GM18861 (cell line): Measurements from ENCODE around the gene LSAMP.

Experiments used
- ATAC-seq: cut with Tn5 transposase; IDR thresholded peaks from one replicate; pipeline ENCODE4 v1.9.1; 2021; ENCODE audit not compliant: unreplicated experiment

LSAMP gene

DNA sequence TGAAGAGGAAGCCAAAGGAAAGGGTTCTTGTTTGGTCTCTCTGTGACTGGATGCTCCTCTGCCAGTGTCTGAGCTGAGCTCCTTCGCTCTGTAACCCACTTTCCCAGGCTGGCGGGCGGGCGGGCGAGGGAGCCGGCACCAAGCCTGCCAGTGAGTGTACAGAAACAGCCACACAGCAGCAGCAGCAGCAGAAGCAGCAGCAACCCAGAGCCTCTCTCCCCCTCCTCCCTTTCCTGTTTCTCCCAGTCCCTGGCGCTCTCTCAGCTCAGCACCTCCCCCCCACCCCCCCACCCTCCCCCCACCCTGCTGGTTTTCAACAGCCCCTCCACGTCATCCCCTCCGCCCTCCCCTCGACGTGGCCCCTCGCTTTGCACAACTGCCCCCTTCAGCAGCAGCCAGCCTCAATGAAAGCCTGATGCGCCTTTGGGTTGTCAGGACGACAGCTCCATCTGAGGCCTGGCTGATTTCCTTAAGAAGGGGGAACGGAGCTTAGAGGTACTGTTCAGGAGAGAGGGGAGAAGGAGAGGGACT is at the start of gene LSAMP:
LSAMP (minus strand) TSS at position 177 of the 531 bp plus-strand sequence.
- no peak for ATAC-seq

DNA sequence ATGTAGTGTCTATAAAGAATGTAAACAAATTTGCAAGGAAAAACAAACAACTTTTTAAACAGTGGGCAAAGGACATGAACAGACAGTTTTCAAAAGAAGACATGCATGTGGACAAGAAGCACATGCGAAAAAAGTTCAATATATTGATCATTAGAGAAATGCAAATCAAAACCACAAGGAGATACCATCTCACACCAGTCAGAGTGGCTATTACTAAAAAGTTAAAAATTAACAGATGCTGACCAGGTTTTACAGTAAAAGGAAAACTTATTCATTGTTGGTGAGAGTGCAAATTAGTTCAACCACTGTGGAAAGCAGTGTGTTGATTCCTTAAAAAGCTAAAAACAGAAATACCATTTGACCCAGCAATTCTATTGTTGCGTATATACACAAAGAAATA is 47.1 kb upstream of the LSAMP start:
- ATAC-seq, result peak; percentile 74

DNA sequence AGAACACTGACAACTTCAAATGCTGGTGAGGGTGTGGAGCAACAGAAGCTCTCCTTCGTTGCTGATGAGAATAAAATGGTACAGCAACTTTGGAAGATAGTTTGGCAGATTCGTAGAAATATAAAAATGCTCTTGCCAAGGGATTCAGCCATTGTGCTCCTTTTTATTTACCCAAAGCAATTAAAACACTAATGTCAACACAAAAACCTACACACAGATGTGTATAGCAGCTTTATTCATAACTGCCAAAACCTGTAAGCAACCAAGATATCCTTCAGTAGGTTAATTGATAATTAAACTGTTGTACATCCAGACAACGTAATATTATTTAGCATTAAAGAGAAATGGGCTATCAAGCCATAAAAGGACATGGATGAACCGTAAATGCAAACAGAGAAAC is 37.8 kb upstream of the LSAMP start:
- ATAC-seq, result no peak

DNA sequence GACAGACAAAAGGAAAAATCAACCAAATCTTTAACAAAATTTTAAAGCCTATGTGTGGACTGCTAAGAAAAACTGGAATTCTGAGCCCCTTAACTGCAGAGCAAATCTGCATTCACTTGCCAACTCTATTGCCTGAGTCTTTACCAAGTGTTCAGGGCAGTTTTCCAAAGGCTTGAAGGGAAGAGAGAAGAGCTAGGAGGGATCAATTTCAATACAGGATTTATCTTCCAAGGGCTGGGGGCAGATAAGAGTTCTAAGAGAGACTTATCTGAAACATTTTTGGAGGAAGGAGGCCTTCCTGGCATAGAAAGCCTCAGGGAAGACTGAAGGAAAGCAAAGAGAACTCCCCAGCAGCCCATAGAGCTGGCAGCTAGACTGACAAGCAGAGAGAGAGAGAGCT is 31.4 kb upstream of the LSAMP start:
- ATAC-seq, result no peak

DNA sequence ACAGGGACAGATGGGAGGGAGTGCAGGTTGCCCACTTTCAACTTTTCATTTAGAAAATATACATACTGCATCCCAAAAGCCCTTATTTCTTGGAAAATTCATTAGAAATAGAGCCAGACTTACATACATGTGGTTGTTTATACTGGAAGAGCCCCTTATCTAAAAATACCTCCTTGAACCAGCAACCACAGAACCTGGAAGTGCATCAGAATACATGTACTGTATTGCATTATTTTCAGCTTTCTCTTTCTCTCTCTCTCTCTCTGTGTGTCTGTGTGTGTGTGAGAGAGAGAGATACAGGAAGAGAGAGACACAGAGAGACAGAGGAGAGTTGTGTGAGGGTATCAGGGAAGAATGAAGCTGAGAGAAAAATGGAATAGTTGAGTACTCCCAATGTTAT is 29.5 kb upstream of the LSAMP start:
- ATAC-seq, result no peak

DNA sequence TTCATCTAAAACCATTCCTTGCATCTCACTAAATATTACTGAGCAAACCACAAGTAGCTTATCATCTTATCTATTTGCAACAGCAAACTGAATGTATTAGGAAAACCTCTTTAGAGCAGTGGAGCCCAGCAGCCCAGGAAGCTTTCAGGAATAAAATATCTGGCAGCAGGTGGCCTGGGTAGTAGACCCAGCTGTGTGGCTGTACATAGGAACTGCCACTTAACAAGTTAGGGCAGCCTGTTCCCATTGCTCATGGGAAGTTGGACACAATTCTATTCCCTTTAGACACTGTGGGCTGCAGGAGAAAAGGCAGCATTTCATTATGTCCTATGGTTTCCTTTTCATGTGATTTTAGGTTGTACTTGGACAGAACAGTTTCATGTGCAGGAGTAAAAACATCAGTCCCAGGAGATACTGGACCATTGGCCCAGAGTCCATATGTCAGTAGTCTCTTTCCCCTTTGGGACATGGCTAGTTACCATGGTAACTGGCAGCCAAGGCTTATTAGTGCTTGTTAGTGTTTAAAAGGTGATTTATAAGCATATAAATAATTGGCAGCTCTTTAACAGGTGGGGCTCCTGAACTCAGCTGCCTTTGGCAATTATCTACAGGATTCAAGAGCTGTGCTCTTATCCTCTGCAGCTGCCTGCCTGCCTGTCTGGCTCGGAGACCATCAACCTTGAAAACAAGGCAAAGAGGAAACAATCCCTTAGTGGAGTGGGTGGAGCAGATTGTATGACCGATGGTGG is 28.9 kb upstream of the LSAMP start:
- no peak for ATAC-seq

DNA sequence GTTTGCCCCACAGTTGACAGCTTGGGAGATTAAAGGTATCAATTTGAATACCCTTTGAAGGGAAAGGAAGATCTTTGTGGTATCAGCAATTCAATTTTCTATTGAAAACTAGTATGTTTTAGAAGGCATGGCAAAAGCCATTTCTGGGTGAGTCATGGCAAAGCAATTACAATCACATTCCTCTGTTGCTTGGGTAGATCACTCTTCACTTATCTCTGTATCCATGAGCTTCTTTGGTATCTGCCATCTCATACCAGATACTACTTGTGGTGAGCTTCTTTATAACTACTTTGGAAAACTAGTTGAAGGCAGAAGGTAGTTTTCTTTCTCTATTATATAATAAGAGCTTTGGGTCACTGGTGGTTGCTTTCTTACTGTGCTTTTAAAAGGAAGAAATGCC is 28.3 kb upstream of the LSAMP start:
- no peak for ATAC-seq

DNA sequence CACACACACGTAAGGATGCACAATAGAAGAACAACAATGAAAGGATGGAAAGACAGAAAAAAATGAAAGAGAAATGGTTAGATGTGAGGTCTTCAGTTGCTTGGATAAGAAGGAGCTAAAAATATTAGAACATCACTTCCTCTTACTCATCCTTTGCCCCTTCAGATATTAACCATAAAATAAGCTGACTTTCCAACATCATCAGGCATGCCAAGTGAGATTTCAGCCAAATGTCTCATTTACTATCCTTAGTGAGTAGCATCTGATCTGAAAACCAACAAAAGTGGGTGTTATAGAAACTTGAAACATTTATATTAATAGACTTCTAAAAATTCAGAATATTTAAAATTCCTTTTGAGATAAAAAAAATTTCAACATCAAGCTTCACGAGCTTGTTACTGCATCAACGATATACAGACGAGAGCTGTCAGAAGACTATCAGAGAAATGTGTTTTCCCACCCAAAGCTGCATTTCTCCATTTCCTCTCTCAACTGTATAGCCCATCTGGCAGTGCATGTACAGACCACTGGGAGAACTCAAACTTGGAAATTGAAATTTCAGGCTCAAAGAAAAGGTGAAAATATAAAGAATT is 25.4 kb upstream of the LSAMP start:
- ATAC-seq, result no peak

DNA sequence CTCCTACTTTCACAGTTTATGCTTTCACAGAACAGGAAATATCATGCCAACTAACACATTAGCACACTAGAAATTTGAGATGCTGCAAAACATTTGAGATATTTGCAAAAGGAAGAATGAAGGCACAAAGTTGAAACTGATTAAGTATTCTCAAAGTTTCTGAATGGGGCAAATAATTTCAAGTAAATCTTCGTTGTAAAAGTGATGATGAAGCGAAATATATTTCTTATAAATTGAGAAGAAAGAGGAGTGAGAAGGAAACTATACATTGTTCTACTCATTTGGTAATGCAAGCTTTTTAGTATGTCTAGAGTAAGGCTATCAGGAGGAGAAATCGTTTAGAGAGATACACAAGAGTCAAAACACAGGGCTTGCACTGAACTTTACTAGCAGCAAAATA is 24.3 kb upstream of the LSAMP start:
- no peak for ATAC-seq

DNA sequence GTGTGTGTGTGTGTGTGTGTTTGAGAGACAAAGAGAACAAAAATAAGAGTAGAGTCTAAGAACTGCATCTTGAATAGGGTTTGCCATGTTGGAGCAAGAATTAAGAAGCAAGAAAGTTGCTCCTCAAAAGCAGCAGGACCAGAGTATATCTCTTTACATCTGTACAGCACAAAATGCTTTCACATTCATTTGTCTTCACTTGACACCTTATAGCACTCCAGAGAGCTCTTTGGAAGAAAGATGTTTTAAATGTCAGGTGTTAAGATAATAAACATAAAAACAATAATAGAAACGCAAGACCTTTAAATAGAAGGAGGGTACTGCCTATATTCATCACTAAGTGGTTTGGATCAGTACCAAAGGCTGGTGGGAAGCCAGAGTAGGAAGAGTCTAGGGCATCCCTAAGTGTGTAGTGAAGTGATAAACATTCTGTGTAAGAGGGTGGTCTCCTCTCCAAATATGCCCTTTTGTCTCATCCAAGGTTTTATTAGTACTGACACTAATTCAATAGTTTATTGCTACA is 19.1 kb upstream of the LSAMP start:
- no peak for ATAC-seq

DNA sequence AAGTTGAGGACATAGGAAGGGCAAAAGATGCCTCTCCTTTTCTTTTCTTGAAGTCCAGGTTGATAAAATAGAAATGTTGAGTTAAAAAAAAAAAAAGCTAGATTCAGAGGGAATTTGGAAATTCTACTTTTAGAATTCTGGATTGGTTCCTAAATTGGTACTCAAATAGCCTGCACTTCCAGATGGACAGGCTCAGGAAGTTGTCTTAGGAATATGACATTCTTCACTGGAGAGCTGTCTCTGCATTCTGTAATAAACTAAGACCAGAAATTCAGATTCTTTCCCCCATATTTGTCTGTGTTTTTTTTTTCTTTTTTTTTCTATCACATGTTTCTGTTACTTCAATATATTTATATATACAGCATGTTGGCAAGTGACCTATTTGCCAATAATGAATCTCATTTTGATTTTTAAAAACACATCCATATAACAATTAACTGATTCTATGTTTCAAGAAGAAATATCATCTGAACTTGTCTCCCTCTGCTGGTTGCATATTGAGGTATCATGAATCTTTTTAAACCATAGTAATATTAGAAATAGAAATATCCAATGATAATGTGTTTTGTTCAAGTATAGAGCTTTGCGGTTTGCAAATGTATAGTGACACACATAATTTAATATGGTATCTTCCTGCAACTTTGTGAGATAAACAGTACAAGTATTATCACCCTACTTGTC is 8.5 kb upstream of the LSAMP start:
- ATAC-seq, result no peak

DNA sequence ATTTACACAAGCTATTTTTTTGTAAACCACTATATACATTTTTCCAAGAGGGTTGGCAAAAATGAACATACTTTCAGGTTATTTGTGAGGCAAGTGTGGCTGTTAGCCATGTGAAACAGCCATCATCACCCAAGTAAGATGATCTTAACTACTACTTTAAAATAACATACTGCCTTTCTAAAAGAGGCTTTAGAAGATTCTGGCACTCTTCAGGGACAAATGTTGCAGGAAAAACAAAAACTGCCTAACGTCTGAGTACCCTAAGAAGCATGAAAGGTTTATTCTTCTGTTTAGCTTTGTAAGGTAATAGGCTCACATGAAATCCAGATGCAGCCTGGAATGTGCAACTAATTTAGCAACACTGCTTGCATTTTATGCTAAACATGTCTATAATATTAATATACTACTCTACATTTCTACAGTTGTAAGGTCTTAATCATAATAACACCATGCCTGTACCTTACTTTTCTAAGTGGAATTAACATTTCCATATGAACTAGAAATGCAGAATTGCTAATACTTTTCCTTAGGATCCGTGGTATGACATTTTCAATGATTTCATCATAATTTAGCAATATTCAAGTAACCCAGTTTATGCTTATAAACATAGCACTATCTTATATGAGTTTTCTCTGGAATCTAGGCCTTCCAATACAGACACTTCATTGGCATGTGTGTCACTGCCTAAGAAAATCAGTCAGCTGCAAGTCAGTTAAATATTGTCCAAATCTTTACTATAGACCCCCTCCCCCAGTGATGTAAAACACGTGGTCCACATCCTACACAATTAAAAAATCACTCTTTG is 4.5 kb upstream of the LSAMP start:
- ATAC-seq, result no peak

DNA sequence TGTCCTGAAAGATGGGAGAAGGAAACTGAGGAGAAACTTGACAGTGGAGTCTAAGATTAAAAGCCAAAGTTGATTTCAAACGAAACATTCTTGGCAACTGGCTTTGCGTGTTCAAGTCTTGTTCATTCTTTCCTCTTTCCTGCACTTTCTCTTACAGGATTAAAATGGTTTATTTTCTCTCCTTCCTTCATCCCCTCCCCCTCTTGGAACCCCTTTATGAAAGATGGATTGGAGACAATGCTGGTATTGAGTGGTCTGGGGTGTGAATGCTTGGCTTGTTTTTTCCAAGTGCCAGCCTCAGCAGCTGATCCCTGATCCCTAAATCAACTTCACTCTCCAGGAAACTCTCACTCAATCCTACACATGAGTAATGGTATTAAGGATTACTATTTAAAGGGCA is 703 bp upstream of the LSAMP start:
- no peak for ATAC-seq

DNA sequence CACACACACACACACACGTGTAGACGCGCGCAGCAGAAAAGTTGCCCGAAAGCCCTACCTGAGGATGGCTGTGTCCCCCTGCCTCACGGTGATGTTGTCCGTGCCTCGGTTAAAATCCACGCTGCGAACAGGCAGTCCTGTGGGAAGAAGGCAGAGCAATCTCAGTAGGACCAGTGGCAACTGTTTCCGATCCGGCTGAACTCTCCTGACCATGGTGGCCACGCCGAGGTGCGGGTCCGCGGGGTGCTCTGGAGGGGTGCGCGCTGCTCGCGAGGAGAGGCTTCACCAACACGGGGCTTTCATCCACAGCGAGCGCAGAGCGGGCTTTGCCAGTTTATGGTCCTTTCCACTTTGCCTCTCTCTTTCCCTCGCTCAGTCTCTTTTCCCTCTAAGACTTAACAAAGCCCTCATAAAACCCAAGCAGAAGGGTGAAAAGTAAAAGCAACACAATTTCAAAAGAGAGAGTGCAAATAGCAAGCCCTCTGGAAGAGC is 422 bp downstream of the LSAMP start:
- no peak for ATAC-seq

DNA sequence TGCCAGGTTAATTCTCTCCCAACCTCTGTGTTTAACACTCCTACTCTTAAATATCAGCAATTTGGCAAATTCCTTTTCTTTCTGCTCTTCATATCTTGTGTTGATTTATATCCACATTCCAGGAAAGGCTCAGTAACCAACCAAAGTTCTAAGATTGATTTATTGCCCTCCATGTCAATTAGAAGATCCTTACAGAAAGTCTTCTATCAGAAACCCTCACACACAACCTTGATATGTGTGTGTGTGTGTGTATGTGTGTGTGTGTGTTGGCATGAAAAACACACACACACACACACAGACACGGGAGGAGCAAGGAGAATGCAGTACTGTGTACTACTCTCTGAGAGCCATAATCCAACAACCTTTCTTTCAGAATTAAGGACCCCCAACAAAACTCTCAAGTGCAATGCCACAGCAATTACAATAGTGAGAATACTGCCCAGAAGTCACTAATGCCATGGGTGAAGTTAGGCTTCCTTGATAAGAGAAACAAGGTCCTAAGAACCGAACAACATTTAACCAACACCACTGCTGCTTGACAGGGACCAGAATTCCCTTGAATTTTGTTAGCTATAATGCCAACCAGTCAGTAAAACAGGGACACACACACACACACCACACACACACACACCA is 1.1 kb downstream of the LSAMP start:
- no peak for ATAC-seq

DNA sequence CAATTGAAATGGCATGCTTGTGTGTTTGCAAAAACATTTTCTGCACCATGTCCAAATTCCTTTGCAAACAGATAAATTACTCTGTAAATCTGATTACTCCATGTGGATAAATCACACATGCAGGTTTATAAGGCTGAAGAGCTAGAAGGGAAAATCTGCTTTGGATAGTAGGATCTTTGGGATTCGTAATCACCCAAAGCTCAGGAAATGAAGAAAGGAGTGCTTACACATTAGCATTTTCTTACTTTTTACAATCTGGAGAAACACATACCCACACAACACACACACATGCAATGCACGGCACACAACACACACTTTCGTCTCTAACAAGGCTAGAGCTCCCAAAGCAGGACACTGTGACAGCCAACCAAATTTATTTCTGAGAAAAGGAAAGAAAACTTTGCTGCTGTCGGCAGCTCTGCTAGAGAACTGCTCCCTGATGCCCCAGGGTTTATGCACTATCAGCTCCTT is 2.1 kb downstream of the LSAMP start:
- no peak for ATAC-seq

DNA sequence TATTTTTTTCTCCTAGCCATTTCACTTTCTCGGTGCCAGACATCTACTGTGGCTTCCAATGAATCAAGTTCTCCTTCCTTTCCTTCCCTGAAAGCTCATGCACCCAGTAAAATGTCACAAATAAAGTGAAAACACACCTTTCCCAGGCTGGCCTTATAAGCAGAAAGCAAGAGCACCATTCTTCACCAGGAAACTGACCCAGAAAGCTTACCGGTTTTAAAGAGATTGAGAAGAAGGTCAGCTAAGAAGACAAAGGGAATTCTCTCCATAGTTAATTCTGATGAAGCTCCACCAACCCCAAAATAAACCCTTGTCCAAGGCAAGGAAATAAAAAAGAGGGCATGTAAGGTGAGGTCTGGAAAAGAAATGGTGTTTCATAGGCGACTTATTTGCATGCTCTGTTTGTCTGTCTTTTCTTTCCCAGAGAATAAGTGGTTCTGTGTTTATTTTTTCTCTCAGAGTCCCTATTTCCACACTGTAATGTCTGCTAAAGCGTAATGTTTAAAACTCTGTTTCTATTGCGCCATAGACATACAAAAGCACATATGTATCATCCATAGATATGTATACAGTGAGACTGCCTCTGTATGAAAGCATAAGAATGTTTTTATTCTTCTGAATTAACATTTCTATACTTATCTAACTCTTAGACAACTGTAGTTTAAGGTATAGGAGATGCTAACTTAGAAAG is 2.8 kb downstream of the LSAMP start:
- no peak for ATAC-seq

DNA sequence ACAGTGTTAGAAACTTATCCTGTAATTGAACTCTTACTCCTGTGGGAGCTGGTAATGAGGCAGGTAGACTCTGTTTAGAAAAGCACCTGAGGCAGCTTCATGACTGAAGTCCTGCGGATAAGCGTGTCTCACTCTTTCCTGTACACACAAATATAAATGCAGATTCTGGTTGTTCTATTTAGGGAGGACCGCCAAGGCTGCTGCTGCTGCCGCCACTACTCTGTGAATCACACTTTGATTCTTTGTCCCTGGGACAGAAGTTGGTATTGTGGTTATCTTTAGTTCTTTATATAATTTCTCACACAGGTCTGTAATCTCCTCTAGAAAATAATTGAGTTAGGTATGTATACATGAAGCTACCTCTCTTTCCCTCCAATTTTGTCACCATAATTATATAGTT is 3.6 kb downstream of the LSAMP start:
- no peak for ATAC-seq

DNA sequence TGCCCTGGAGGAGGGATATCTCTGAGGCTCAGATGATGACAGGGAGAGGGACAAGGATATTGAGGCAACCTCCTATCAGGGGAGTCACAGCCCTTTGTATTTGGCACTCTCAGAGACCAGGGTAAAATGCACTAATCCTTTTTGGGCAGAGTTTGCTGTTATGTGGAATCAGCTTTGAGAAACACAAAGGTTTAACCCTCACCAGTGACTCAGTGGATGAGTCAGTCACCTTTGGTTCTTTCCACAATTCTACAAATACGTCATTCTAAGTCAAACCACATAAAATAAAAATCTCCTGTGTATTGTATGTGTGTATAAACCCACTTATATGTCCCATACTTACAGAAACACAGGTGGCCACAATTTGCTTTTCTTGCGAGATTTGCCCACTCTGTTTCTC is 5.1 kb downstream of the LSAMP start:
- ATAC-seq, result no peak

DNA sequence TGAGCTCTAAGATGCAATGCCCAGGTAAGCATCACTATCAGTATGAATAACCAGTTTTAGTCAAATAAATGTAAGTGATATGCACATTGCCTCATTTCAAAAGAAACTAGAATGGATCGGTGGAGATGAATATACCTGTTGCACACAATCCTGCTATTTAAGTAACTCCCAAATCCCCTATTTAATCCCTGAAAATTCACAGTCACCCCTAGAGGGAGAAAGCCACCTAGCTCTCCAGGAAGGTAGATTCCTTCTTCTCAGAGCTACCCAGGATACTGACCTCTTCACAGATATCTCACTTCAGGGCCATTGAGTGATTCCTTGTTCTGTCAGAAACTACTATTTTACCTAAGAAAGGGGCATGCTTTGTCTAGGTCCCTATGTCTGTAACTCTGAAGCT is 11.7 kb downstream of the LSAMP start:
- no peak for ATAC-seq
